Stimulated activated naive B cell treated with anti-CD40 and anti-IgM and Interleukin-4, amounts not matched to agents 10 μg/mL and 1 μg/mL and 100 μg/mL, for 72 hours (primary cell): Measurements from ENCODE around the gene A3GALT2.
A peak's percentile ranks its signal among the peaks of the same experiment; 100 is the strongest.

Experiments used
- ATAC-seq, 2 donors: fragments of 150-1000 bp; cut with Tn5 transposase; replicated peaks; 2 replicates each; pipeline ENCODE4 v1.10.0; 2021; ENCODE audit warnings: moderate library complexity in 1 of 2
- DNase-seq: peaks from one replicate; pipeline ENCODE4 v3.0.0; 2021
- H3K27ac Mint-ChIP-seq: one replicate; pipeline ENCODE4 v1.8.0; 2022; ENCODE audit warnings: mild to moderate bottlenecking, mixed read lengths
- H3K27me3 Mint-ChIP-seq, 2 donors: one replicate each; pipeline ENCODE4 v1.8.0; 2022; ENCODE audit warnings: mixed read lengths in 2 of 2
- H3K36me3 Mint-ChIP-seq, 2 donors: one replicate each; pipeline ENCODE4 v1.8.0; 2022; ENCODE audit warnings: mixed read lengths in 2 of 2, mild to moderate bottlenecking in 1 of 2
- H3K4me1 Mint-ChIP-seq, 2 donors: one replicate each; pipeline ENCODE4 v1.8.0; 2022; ENCODE audit warnings: mixed read lengths in 2 of 2, mild to moderate bottlenecking in 1 of 2
- H3K4me3 Mint-ChIP-seq, 2 donors: one replicate each; pipeline ENCODE4 v1.8.0; 2022; ENCODE audit warnings: mild to moderate bottlenecking in 2 of 2, mixed read lengths in 2 of 2, moderate library complexity in 1 of 2
- H3K9me3 Mint-ChIP-seq, 2 donors: one replicate each; pipeline ENCODE4 v1.8.0; 2022; ENCODE audit warnings: mixed read lengths in 2 of 2, mild to moderate bottlenecking in 1 of 2

Gene A3GALT2

GRCh38 chr1:33358795-33359503, 38.1 kb upstream of the A3GALT2 start:
- Mint-ChIP-seq H3K4me3 (no peak overlapping the region), H3K27me3 (peaks cover 0 to 4% of the 10 kb centered on the region in 2 donors), H3K36me3 (no peaks in the 10 kb centered on the region), H3K27ac (no peak overlapping the region), H3K4me1 (peaks cover 5 to 9% of the 10 kb centered on the region in 2 donors), H3K9me3 (no peaks in the 10 kb centered on the region)
- DNase-seq (no peak), ATAC-seq (no peak)

GRCh38 chr1:33358114-33358794, 37.4 kb upstream of the A3GALT2 start:
- Mint-ChIP-seq H3K27me3 (peaks cover 0 to 4% of the 10 kb centered on the region in 2 donors), H3K36me3 (no peaks in the 10 kb centered on the region), H3K4me1 (peaks cover 5 to 9% of the 10 kb centered on the region in 2 donors), H3K27ac (no peak overlapping the region), H3K9me3 (no peaks in the 10 kb centered on the region), H3K4me3 (no peak overlapping the region)
- DNase-seq (no peak), ATAC-seq (no peak)

- H3K27me3 Mint-ChIP-seq: peaks cover 0 to 4% of the 10 kb centered on the region in 2 donors
- ATAC-seq: no peak
- no peaks in the 10 kb centered on the region for H3K9me3 Mint-ChIP-seq
- no peak overlapping the region for H3K4me3 Mint-ChIP-seq
- no peaks in the 10 kb centered on the region for H3K36me3 Mint-ChIP-seq
- no peak overlapping the region for H3K27ac Mint-ChIP-seq
- H3K4me1 Mint-ChIP-seq: peaks cover 5 to 9% of the 10 kb centered on the region in 2 donors
- no peak for DNase-seq
Measured at GRCh38 chr1:33357099-33357498, 36.2 kb upstream of the A3GALT2 start.

GRCh38 chr1:33354707-33355316, 33.9 kb upstream of the A3GALT2 start:
- ATAC-seq: no peak
- H3K27me3 Mint-ChIP-seq: no peaks in the 10 kb centered on the region
- peaks cover 10 to 14% of the 10 kb centered on the region in 2 donors for H3K4me1 Mint-ChIP-seq
- H3K4me3 Mint-ChIP-seq: no peak overlapping the region
- H3K27ac Mint-ChIP-seq: no peak overlapping the region
- no peaks in the 10 kb centered on the region for H3K36me3 Mint-ChIP-seq
- no peak for DNase-seq
- no peaks in the 10 kb centered on the region for H3K9me3 Mint-ChIP-seq

- H3K4me3 Mint-ChIP-seq: no peak overlapping the region
- H3K27ac Mint-ChIP-seq: no peak overlapping the region
- H3K36me3 Mint-ChIP-seq: no peaks in the 10 kb centered on the region
- H3K4me1 Mint-ChIP-seq: peaks cover 11 to 15% of the 10 kb centered on the region in 2 donors
- DNase-seq (no peak), ATAC-seq (no peak)
- H3K27me3 Mint-ChIP-seq: no peaks in the 10 kb centered on the region
- H3K9me3 Mint-ChIP-seq: no peaks in the 10 kb centered on the region
Measured at GRCh38 chr1:33353531-33353930, 32.6 kb upstream of the A3GALT2 start.

GRCh38 chr1:33351281-33351660, 30.4 kb upstream of the A3GALT2 start:
- H3K4me3 Mint-ChIP-seq: peak overlapping the region in 1 of 2 donors; percentile 14
- H3K4me1 Mint-ChIP-seq: peaks cover 27 to 32% of the 10 kb centered on the region in 2 donors
- DNase-seq (no peak), ATAC-seq (no peak)
- no peak overlapping the region for H3K27ac Mint-ChIP-seq
- H3K9me3 Mint-ChIP-seq: no peaks in the 10 kb centered on the region
- peaks cover 10 to 11% of the 10 kb centered on the region in 2 donors for H3K36me3 Mint-ChIP-seq
- H3K27me3 Mint-ChIP-seq: no peaks in the 10 kb centered on the region

- Mint-ChIP-seq H3K4me3 (peak overlapping the region; percentile 93 to 97), H3K9me3 (no peaks in the 10 kb centered on the region), H3K27ac (peak overlapping the region; percentile 99), H3K4me1 (peaks cover 27 to 34% of the 10 kb centered on the region in 2 donors), H3K36me3 (peaks cover 10 to 11% of the 10 kb centered on the region in 2 donors), H3K27me3 (no peaks in the 10 kb centered on the region)
- DNase-seq (no peak), ATAC-seq (no peak)
Measured at GRCh38 chr1:33350611-33351280, 29.8 kb upstream of the A3GALT2 start.

- H3K9me3 Mint-ChIP-seq: no peaks in the 10 kb centered on the region
- peak overlapping the region; percentile 93 to 97 for H3K4me3 Mint-ChIP-seq
- peak; percentile 85 to 88 for ATAC-seq
- peaks cover 10 to 11% of the 10 kb centered on the region in 2 donors for H3K36me3 Mint-ChIP-seq
- peak; percentile 73 for DNase-seq
- peak overlapping the region; percentile 99 for H3K27ac Mint-ChIP-seq
- no peaks in the 10 kb centered on the region for H3K27me3 Mint-ChIP-seq
- peaks cover 27 to 37% of the 10 kb centered on the region in 2 donors for H3K4me1 Mint-ChIP-seq
Measured at GRCh38 chr1:33349778-33350610, 29.1 kb upstream of the A3GALT2 start.

- peaks cover 10 to 11% of the 10 kb centered on the region in 2 donors for H3K36me3 Mint-ChIP-seq
- H3K27me3 Mint-ChIP-seq: no peaks in the 10 kb centered on the region
- peak overlapping the region; percentile 83 to 97 for H3K4me3 Mint-ChIP-seq
- peak; percentile 57 to 59 for ATAC-seq
- H3K4me1 Mint-ChIP-seq: peaks cover 27 to 38% of the 10 kb centered on the region in 2 donors
- peak; percentile 34 for DNase-seq
- peak overlapping the region; percentile 88 for H3K27ac Mint-ChIP-seq
- no peaks in the 10 kb centered on the region for H3K9me3 Mint-ChIP-seq
Measured at GRCh38 chr1:33349081-33349759, 28.3 kb upstream of the A3GALT2 start.

GRCh38 chr1:33348676-33349080, 27.8 kb upstream of the A3GALT2 start:
- Mint-ChIP-seq H3K4me3 (peak overlapping the region; percentile 83 to 97), H3K27ac (peak overlapping the region; percentile 88), H3K9me3 (no peaks in the 10 kb centered on the region), H3K27me3 (no peaks in the 10 kb centered on the region), H3K4me1 (peaks cover 27 to 38% of the 10 kb centered on the region in 2 donors), H3K36me3 (peaks cover 10 to 11% of the 10 kb centered on the region in 2 donors)
- DNase-seq: no peak
- no peak for ATAC-seq

GRCh38 chr1:33348194-33348593, 27.3 kb upstream of the A3GALT2 start:
- H3K27ac Mint-ChIP-seq: no peak overlapping the region
- H3K27me3 Mint-ChIP-seq: no peaks in the 10 kb centered on the region
- DNase-seq: no peak
- H3K36me3 Mint-ChIP-seq: peaks cover 10 to 11% of the 10 kb centered on the region in 2 donors
- peaks cover 27 to 38% of the 10 kb centered on the region in 2 donors for H3K4me1 Mint-ChIP-seq
- no peak for ATAC-seq
- H3K4me3 Mint-ChIP-seq: peak overlapping the region; percentile 83 to 97
- H3K9me3 Mint-ChIP-seq: no peaks in the 10 kb centered on the region

GRCh38 chr1:33347650-33347992, 26.7 kb upstream of the A3GALT2 start:
- DNase-seq (no peak), ATAC-seq (no peak)
- Mint-ChIP-seq H3K4me1 (peaks cover 28 to 40% of the 10 kb centered on the region in 2 donors), H3K27me3 (no peaks in the 10 kb centered on the region), H3K27ac (no peak overlapping the region), H3K36me3 (peaks cover 11 to 13% of the 10 kb centered on the region in 2 donors), H3K4me3 (peak overlapping the region; percentile 14 to 18), H3K9me3 (no peaks in the 10 kb centered on the region)

- ATAC-seq: no peak
- H3K9me3 Mint-ChIP-seq: no peaks in the 10 kb centered on the region
- H3K4me1 Mint-ChIP-seq: peaks cover 34 to 46% of the 10 kb centered on the region in 2 donors
- peak overlapping the region; percentile 11 for H3K27ac Mint-ChIP-seq
- no peaks in the 10 kb centered on the region for H3K27me3 Mint-ChIP-seq
- DNase-seq: no peak
- peaks cover 13 to 15% of the 10 kb centered on the region in 2 donors for H3K36me3 Mint-ChIP-seq
- H3K4me3 Mint-ChIP-seq: peak overlapping the region; percentile 14 to 18
Measured at GRCh38 chr1:33346927-33347649, 26.2 kb upstream of the A3GALT2 start.
